GM12892 (cell line): ENCODE measurements around the gene MYLK.

Experiments
- POLR2A ChIP-seq: IDR thresholded peaks from 2 replicates; pipeline ENCODE4 v1.6.1; 2011; ENCODE audit warnings: low read depth, low read length, control low read depth
- POLR2AphosphoS5 ChIP-seq: IDR thresholded peaks from 2 replicates; pipeline ENCODE4 v1.6.1; 2011; ENCODE audit warnings: low read depth, low read length, control low read depth

GRCh38 chr3:123871946-123872345 is 12.2 kb downstream of the MYLK start:
- TF ChIP-seq POLR2AphosphoS5 (no peak), POLR2A (no peak)
